Mesodermal cell (in vitro differentiated cells): ENCODE results near the gene ZMIZ1.
A peak's percentile ranks its signal among the peaks of the same experiment; 100 is the strongest.

ENCODE experiments used
- H3K27ac ChIP-seq: 2 replicates; pipeline ENCODE4 v1.7.0; 2013; ENCODE audit warnings: mild to moderate bottlenecking, low read depth, low read length, moderate library complexity; ENCODE audit not compliant: severe bottlenecking
- H3K36me3 ChIP-seq: 2 replicates; pipeline ENCODE4 v1.7.1; 2013; ENCODE audit warnings: mild to moderate bottlenecking, low read length, moderate library complexity; ENCODE audit not compliant: control insufficient read depth, insufficient read depth
- H3K4me1 ChIP-seq: one replicate; pipeline ENCODE4 v1.7.1; 2013; ENCODE audit warnings: mild to moderate bottlenecking, low read length; ENCODE audit not compliant: insufficient read depth, control insufficient read depth, poor library complexity, severe bottlenecking
- H3K4me3 ChIP-seq: 2 replicates; pipeline ENCODE4 v1.7.0; 2013; ENCODE audit warnings: low read length, control low read depth, mild to moderate bottlenecking; ENCODE audit not compliant: insufficient read depth, poor library complexity, severe bottlenecking; ENCODE audit errors: extremely low read depth
- H3K9me3 ChIP-seq: 2 replicates; pipeline ENCODE4 v1.7.1; 2013; ENCODE audit warnings: mild to moderate bottlenecking, low read length, moderate library complexity; ENCODE audit not compliant: control insufficient read depth
- WGBS, 2 experiments: methylation state at CpG; one replicate each; pipeline ENCODE4 v1.1.5; 2013; ENCODE audit warnings: missing lambda C conversion rate in 2 of 2; ENCODE audit not compliant: insufficient coverage in 2 of 2; 5-methylcytosine and 5-hydroxymethylcytosine counted together

ZMIZ1 gene

GRCh38 chr10:79170993-79171392, 102.2 kb downstream of the ZMIZ1 start:
- Histone ChIP-seq H3K9me3 (no peaks in the 10 kb centered on the region), H3K27ac (no peak overlapping the region), H3K4me1 (peaks cover 26% of the 10 kb centered on the region), H3K4me3 (no peak overlapping the region), H3K36me3 (peaks cover 88% of the 10 kb centered on the region)
- 96% methylated on average over 5 to 6 of the region's 9 CpGs for whole genome bisulfite sequencing, 2 experiments

- Histone ChIP-seq H3K9me3 (no peaks in the 10 kb centered on the region), H3K4me1 (peaks cover 27% of the 10 kb centered on the region), H3K4me3 (no peak overlapping the region), H3K27ac (no peak overlapping the region), H3K36me3 (peaks cover 83% of the 10 kb centered on the region)
- 94 to 99% methylated on average over 5 of the region's 5 CpGs for WGBS, 2 experiments
Observed at GRCh38 chr10:79171504-79171903, 102.7 kb downstream of the ZMIZ1 start.

GRCh38 chr10:79172881-79173280, 104.1 kb downstream of the ZMIZ1 start:
- peaks cover 41% of the 10 kb centered on the region for H3K4me1 ChIP-seq
- H3K9me3 ChIP-seq, result no peaks in the 10 kb centered on the region
- peaks cover 73% of the 10 kb centered on the region for H3K36me3 ChIP-seq
- WGBS, 2 experiments, result 86 to 97% methylated on average over 4 of the region's 5 CpGs
- no peak overlapping the region for H3K4me3 ChIP-seq
- H3K27ac ChIP-seq, result peak overlapping the region; percentile 10

GRCh38 chr10:79173582-79174262, 105.0 kb downstream of the ZMIZ1 start:
- Histone ChIP-seq H3K4me1 (peaks cover 49% of the 10 kb centered on the region), H3K4me3 (no peak overlapping the region), H3K9me3 (no peaks in the 10 kb centered on the region), H3K36me3 (peaks cover 64% of the 10 kb centered on the region), H3K27ac (no peak overlapping the region)
- WGBS, 2 experiments, result 98 to 100% methylated on average over 8 to 9 of the region's 10 CpGs

GRCh38 chr10:79176052-79176501, 107.3 kb downstream of the ZMIZ1 start:
- 90 to 91% methylated on average over 2 to 5 of the region's 10 CpGs for WGBS, 2 experiments
- Histone ChIP-seq H3K9me3 (no peaks in the 10 kb centered on the region), H3K27ac (peak overlapping the region; percentile 91), H3K4me3 (no peak overlapping the region), H3K4me1 (peaks cover 68% of the 10 kb centered on the region), H3K36me3 (peaks cover 63% of the 10 kb centered on the region)

- H3K27ac ChIP-seq, result peak overlapping the region; percentile 91
- 77 to 82% methylated on average over 15 to 17 of the region's 18 CpGs for WGBS, 2 experiments
- H3K4me1 ChIP-seq, result peaks cover 76% of the 10 kb centered on the region
- peaks cover 59% of the 10 kb centered on the region for H3K36me3 ChIP-seq
- no peak overlapping the region for H3K4me3 ChIP-seq
- no peaks in the 10 kb centered on the region for H3K9me3 ChIP-seq
Observed at GRCh38 chr10:79176949-79177602, 108.3 kb downstream of the ZMIZ1 start.

- H3K4me3 ChIP-seq, result no peak overlapping the region
- no peaks in the 10 kb centered on the region for H3K9me3 ChIP-seq
- 86 to 100% methylated on average over 3 to 5 of the region's 8 CpGs for WGBS, 2 experiments
- H3K36me3 ChIP-seq, result peaks cover 54% of the 10 kb centered on the region
- H3K27ac ChIP-seq, result peak overlapping the region; percentile 91
- peaks cover 82% of the 10 kb centered on the region for H3K4me1 ChIP-seq
Observed at GRCh38 chr10:79178070-79178576, 109.4 kb downstream of the ZMIZ1 start.

- no peak overlapping the region for H3K4me3 ChIP-seq
Observed at GRCh38 chr10:79178614-79179163, 109.9 kb downstream of the ZMIZ1 start.

DNA sequence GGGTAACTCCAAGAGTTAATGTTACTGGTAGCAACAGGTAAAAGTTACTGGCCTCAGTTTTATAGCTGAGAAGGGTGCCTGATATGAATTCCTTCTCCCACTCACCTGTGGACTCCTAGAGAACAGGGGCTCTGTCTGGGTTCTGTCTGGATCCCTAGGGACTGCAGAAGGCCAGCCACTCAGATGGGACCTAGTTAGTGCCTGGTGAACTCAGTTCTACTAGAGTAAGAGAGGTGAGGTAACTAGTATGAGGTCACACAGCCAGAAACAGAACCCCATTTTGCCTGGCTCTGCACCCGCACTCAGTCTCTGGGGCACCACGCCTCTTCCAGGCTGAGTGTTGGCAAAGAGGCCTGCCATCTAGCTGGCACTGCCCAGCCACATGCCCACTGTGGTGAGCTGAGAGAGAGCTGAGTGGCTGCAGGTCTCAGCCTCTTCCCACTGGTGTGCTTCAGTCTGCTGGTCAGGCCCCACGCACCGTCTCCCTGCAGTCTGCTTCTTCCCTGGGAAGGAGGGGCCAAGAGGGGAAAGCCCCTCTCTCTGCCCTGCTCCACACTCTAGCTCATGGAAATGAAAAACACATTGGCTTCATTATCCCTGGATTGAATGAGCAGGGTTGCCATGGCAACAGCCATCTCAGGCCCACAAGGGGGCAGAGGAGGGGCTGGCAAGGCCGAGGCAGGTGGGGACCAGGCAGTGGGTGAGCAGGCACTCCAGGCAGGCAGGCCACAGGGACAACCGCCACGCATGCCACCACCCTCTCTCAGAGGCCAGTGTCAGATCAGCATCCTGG, 110.6 kb downstream of the ZMIZ1 start:
- peaks cover 86% of the 10 kb centered on the region for H3K4me1 ChIP-seq
- H3K27ac ChIP-seq, result peak overlapping the region; percentile 91
- H3K4me3 ChIP-seq, result no peak overlapping the region
- peaks cover 41% of the 10 kb centered on the region for H3K36me3 ChIP-seq
- 72 to 74% methylated on average over 5 to 6 of the region's 7 CpGs for WGBS, 2 experiments
- no peaks in the 10 kb centered on the region for H3K9me3 ChIP-seq

More at GRCh38 chr10:79178614-79179163, 109.9 kb downstream of the ZMIZ1 start:
- H3K9me3 ChIP-seq, result no peaks in the 10 kb centered on the region
- 25 to 52% methylated on average over 4 to 6 of the region's 9 CpGs for WGBS, 2 experiments
- H3K27ac ChIP-seq, result peak overlapping the region; percentile 91
- H3K36me3 ChIP-seq, result peaks cover 48% of the 10 kb centered on the region
- H3K4me1 ChIP-seq, result peaks cover 86% of the 10 kb centered on the region

- Histone ChIP-seq H3K36me3 (peaks cover 35% of the 10 kb centered on the region), H3K4me1 (peaks cover 89% of the 10 kb centered on the region), H3K4me3 (no peak overlapping the region), H3K9me3 (no peaks in the 10 kb centered on the region), H3K27ac (no peak overlapping the region)
- WGBS, 2 experiments, result 91 to 93% methylated on average over 4 to 6 of the region's 7 CpGs
Observed at GRCh38 chr10:79179957-79180309, 111.2 kb downstream of the ZMIZ1 start.
